OCI-LY1 (cell line): ENCODE results near the gene PLA2G4B.

Experiments used
- EZH2 ChIP-seq: fragments of 200-600 bp; sonication (generic), shearing (Covaris generic); IDR thresholded peaks from 2 replicates; pipeline ENCODE4 v1.8.0; 2017; ENCODE audit warnings: borderline replicate concordance, mixed run types, mild to moderate bottlenecking, antibody characterized with exemption, low read length, moderate library complexity, mixed read lengths
- TF ChIP-seq, protein P1 (sequence below): fragments of 200-600 bp; sonication (generic), shearing (Covaris generic); IDR thresholded peaks from 2 replicates; pipeline ENCODE4 v1.5.1; 2017; ENCODE audit warnings: mild to moderate bottlenecking, antibody characterized with exemption, low read length, moderate library complexity, mixed read lengths

DNA sequence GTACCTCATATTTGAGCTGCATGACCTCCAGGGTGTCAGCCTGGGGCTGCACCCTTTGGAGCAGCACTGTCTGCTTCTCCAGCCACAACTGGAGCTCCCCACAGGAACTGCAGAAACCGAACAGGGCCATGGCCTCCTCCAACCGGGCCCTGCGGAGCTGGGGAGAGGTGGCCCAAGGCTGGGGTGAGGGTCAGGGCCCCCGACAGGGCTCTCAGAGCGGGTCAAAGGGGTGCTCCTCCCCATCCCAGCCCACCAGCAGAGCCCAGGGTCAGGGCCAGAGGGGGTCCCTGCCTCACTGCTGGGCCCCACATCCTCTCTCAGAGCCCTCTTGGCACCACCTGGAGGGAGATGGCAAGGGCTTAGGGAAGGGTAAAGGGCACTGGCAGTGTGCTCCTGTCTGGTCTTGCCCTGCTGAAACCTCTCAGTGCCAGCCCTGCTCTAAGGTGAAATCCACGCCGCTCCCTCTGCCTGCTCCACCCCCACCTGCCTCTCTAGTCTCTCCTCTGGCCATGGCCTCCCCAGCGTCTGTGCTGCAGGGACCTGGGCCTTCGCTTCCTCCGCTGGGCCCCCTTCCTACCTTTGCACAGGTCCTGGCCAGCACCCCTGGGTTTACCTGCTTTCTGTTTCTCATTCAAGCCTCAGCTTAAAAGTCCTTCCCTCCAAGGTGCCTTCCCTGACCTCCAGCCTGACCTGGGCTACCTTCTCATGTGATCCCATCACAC lies 41.7 kb downstream of the PLA2G4B start:
- TF ChIP-seq, protein P1, sequence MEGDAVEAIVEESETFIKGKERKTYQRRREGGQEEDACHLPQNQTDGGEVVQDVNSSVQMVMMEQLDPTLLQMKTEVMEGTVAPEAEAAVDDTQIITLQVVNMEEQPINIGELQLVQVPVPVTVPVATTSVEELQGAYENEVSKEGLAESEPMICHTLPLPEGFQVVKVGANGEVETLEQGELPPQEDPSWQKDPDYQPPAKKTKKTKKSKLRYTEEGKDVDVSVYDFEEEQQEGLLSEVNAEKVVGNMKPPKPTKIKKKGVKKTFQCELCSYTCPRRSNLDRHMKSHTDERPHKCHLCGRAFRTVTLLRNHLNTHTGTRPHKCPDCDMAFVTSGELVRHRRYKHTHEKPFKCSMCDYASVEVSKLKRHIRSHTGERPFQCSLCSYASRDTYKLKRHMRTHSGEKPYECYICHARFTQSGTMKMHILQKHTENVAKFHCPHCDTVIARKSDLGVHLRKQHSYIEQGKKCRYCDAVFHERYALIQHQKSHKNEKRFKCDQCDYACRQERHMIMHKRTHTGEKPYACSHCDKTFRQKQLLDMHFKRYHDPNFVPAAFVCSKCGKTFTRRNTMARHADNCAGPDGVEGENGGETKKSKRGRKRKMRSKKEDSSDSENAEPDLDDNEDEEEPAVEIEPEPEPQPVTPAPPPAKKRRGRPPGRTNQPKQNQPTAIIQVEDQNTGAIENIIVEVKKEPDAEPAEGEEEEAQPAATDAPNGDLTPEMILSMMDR: no peak
- no peak for TF ChIP-seq EZH2
